HFFc6 (cell line): ENCODE data around the gene PRMT7. TPM values are rescaled to one million over a fixed set of nuclear protein-coding genes. Genes with fewer than 3 reads are reported as not detected.
A peak's percentile ranks its signal among the peaks of the same experiment; 100 is the strongest.

ENCODE experiments used
- DNase-seq: peaks from one replicate; pipeline ENCODE4 v3.0.0-alpha.2; 2018
- H3K27ac Mint-ChIP-seq: 2 replicates; pipeline ENCODE4 v1.8.0; 2020; ENCODE audit warnings: mild to moderate bottlenecking, mixed read lengths
- H3K27me3 Mint-ChIP-seq: 2 replicates; pipeline ENCODE4 v1.8.0; 2021; ENCODE audit warnings: mild to moderate bottlenecking, moderate library complexity, mixed read lengths; ENCODE audit not compliant: insufficient read depth
- H3K36me3 Mint-ChIP-seq: 2 replicates; pipeline ENCODE4 v1.8.0; 2021; ENCODE audit warnings: low read depth, mixed read lengths
- H3K4me1 Mint-ChIP-seq: 2 replicates; pipeline ENCODE4 v1.8.0; 2020; ENCODE audit warnings: low read depth, mixed read lengths
- H3K4me3 Mint-ChIP-seq: 2 replicates; pipeline ENCODE4 v1.8.0; 2020; ENCODE audit warnings: mild to moderate bottlenecking, moderate library complexity, mixed read lengths
- H3K9me3 Mint-ChIP-seq: 2 replicates; pipeline ENCODE4 v1.8.0; 2020; ENCODE audit warnings: mild to moderate bottlenecking, mixed read lengths
- CTCF ChIP-seq: fragments of 200-600 bp; sonication (generic); IDR thresholded peaks from 2 replicates; pipeline ENCODE4 v1.5.0; 2021; ENCODE audit warnings: antibody characterized with exemption, mild to moderate bottlenecking
- total RNA-seq, 6 experiments: library from RNA; stranded (reverse); fragmentation: NEBNext Ultra II Directional; extraction: Animal tissue kit (Norgen Biotek cat#: 25700); gene quantifications; 2 replicates in 1 of 6; 3 replicates in 5 of 6; pipeline ENCODE4 v1.2.3, GENCODE V29; 2021

Gene PRMT7
- total RNA-seq, 6 experiments from 2014 or later = 32.1 to 37.7 (median 36.4) TPM

GRCh38 chr16:68281368-68282063 is 29.3 kb upstream of the PRMT7 start:
- H3K27me3 Mint-ChIP-seq = no peaks in the 10 kb centered on the region; the same call in 1 of the 2 replicates
- no peak overlapping the region for H3K4me3 Mint-ChIP-seq
- H3K9me3 Mint-ChIP-seq = no peaks in the 10 kb centered on the region
- TF ChIP-seq CTCF = no peak
- H3K4me1 Mint-ChIP-seq = peaks cover 15% of the 10 kb centered on the region
- DNase-seq = no peak
- H3K36me3 Mint-ChIP-seq = peaks cover 40% of the 10 kb centered on the region
- H3K27ac Mint-ChIP-seq = peak overlapping the region; percentile 8; the same call in 1 of the 2 replicates

GRCh38 chr16:68282064-68282452 is 28.8 kb upstream of the PRMT7 start:
- H3K36me3 Mint-ChIP-seq = peaks cover 44% of the 10 kb centered on the region
- no peak overlapping the region for H3K4me3 Mint-ChIP-seq
- H3K27ac Mint-ChIP-seq = peak overlapping the region; percentile 8; the same call in 1 of the 2 replicates
- H3K27me3 Mint-ChIP-seq = no peaks in the 10 kb centered on the region; the same call in 1 of the 2 replicates
- H3K4me1 Mint-ChIP-seq = peaks cover 21% of the 10 kb centered on the region
- H3K9me3 Mint-ChIP-seq = no peaks in the 10 kb centered on the region
- DNase-seq = no peak
- TF ChIP-seq CTCF = no peak

- H3K4me3 Mint-ChIP-seq = no peak overlapping the region
- H3K27me3 Mint-ChIP-seq = no peaks in the 10 kb centered on the region; the same call in 1 of the 2 replicates
- H3K9me3 Mint-ChIP-seq = no peaks in the 10 kb centered on the region
- peaks cover 57% of the 10 kb centered on the region for H3K36me3 Mint-ChIP-seq
- H3K27ac Mint-ChIP-seq = no peak overlapping the region
- no peak for DNase-seq
- peaks cover 33% of the 10 kb centered on the region for H3K4me1 Mint-ChIP-seq
- TF ChIP-seq CTCF = no peak
These were observed 27.5 kb upstream of the PRMT7 start for GRCh38 chr16:68283346-68283745.

- no peak for DNase-seq
- no peaks in the 10 kb centered on the region for H3K9me3 Mint-ChIP-seq
- peaks cover 58% of the 10 kb centered on the region for H3K36me3 Mint-ChIP-seq
- no peak overlapping the region for H3K27ac Mint-ChIP-seq
- no peak overlapping the region for H3K4me3 Mint-ChIP-seq
- no peaks in the 10 kb centered on the region; the same call in 1 of the 2 replicates for H3K27me3 Mint-ChIP-seq
- H3K4me1 Mint-ChIP-seq = peaks cover 35% of the 10 kb centered on the region
- TF ChIP-seq CTCF = no peak
These were observed 26.8 kb upstream of the PRMT7 start for GRCh38 chr16:68283801-68284598.

- Mint-ChIP-seq H3K9me3 (no peaks in the 10 kb centered on the region), H3K36me3 (peaks cover 59% of the 10 kb centered on the region)
These were observed 26.0 kb upstream of the PRMT7 start for GRCh38 chr16:68284847-68285246.

More at GRCh38 chr16:68284847-68285246, 26.0 kb upstream of the PRMT7 start:
- no peaks in the 10 kb centered on the region; the same call in 1 of the 2 replicates for H3K27me3 Mint-ChIP-seq
- peaks cover 43% of the 10 kb centered on the region for H3K4me1 Mint-ChIP-seq
- H3K27ac Mint-ChIP-seq = 0 out of 2 replicates have a peak overlapping the region, but pooled peaks have one; percentile 8
- H3K4me3 Mint-ChIP-seq = no peak overlapping the region
- no peak for DNase-seq
- TF ChIP-seq CTCF = no peak
